Loucy (cell line): Measurements from ENCODE around the gene SLC46A2.

Source experiments
- EZH2phosphoT487 ChIP-seq: fragments of 200-600 bp; IDR thresholded peaks from 2 replicates; pipeline ENCODE4 v1.6.1; 2018; ENCODE audit warnings: antibody characterized with exemption, mild to moderate bottlenecking, moderate library complexity, borderline replicate concordance
- TF ChIP-seq, protein P1 (sequence below): fragments of 200-600 bp; sonication (generic); conservative IDR thresholded peaks from 2 replicates; pipeline ENCODE4 v1.5.1; 2014; ENCODE audit warnings: mild to moderate bottlenecking, antibody characterized with exemption, low read length

DNA sequence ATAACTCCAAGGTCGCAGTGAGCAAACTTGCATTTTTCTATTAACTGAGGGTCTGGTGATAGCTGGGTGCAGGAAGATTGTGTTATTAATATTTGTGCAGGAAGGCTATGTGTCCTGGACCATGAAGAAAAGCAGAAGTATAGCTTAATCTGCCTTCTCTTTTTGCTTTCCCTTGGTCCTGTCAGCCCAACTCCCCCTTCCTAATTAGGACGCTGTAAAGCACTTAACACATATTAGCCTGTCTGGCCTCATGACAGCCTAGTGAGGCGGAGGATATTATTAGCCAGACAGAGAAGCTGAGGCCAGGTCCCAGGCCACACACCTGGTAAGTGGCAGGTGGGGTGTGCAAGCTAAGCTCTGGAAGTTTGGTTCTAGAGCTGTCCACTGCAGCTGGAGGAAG lies 29.5 kb downstream of the SLC46A2 start:
- TF ChIP-seq, protein P1, sequence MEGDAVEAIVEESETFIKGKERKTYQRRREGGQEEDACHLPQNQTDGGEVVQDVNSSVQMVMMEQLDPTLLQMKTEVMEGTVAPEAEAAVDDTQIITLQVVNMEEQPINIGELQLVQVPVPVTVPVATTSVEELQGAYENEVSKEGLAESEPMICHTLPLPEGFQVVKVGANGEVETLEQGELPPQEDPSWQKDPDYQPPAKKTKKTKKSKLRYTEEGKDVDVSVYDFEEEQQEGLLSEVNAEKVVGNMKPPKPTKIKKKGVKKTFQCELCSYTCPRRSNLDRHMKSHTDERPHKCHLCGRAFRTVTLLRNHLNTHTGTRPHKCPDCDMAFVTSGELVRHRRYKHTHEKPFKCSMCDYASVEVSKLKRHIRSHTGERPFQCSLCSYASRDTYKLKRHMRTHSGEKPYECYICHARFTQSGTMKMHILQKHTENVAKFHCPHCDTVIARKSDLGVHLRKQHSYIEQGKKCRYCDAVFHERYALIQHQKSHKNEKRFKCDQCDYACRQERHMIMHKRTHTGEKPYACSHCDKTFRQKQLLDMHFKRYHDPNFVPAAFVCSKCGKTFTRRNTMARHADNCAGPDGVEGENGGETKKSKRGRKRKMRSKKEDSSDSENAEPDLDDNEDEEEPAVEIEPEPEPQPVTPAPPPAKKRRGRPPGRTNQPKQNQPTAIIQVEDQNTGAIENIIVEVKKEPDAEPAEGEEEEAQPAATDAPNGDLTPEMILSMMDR, result no peak
- TF ChIP-seq EZH2phosphoT487, result no peak
